Hypothalamus (tissue), 51 donors: ENCODE measurements around the gene MPDZ.

Experiments
- DNase-seq, 51 donors: peaks; one replicate each; lab custom pipeline; 2025; lab: John Stamatoyannopoulos, UW

Gene MPDZ

GRCh38 chr9:13205824-13206223, 73.7 kb downstream of the MPDZ start:
- no peak for DNase-seq

- no peak for DNase-seq
Observed at GRCh38 chr9:13190040-13190439, 89.5 kb downstream of the MPDZ start.

GRCh38 chr9:13189362-13189761, 90.1 kb downstream of the MPDZ start:
- DNase-seq: no peak

GRCh38 chr9:13186774-13187173, 92.7 kb downstream of the MPDZ start:
- DNase-seq: no peak

GRCh38 chr9:13186091-13186490, 93.4 kb downstream of the MPDZ start:
- DNase-seq: no peak

- no peak for DNase-seq
Observed at GRCh38 chr9:13181652-13182051, 97.8 kb downstream of the MPDZ start.

- DNase-seq: no peak
Observed at GRCh38 chr9:13179257-13179656, 100.2 kb downstream of the MPDZ start.

- DNase-seq: no peak
Observed at GRCh38 chr9:13175732-13176131, 103.8 kb downstream of the MPDZ start.

- DNase-seq: no peak
Observed at GRCh38 chr9:13174906-13175639, 104.4 kb downstream of the MPDZ start.

GRCh38 chr9:13173553-13173952, 105.9 kb downstream of the MPDZ start:
- no peak for DNase-seq

- DNase-seq: no peak
Observed at GRCh38 chr9:13171261-13171660, 108.2 kb downstream of the MPDZ start.

- DNase-seq: no peak
Observed at GRCh38 chr9:13166996-13167395, 112.5 kb downstream of the MPDZ start.

- no peak for DNase-seq
Observed at GRCh38 chr9:13165956-13166355, 113.5 kb downstream of the MPDZ start.

- DNase-seq: peak in 2 of 51 donors; percentile 1 to 27
Observed at GRCh38 chr9:13165236-13165945, 114.1 kb downstream of the MPDZ start.

GRCh38 chr9:13163946-13164345, 115.5 kb downstream of the MPDZ start:
- DNase-seq: no peak

GRCh38 chr9:13163287-13163686, 116.2 kb downstream of the MPDZ start:
- no peak for DNase-seq

- DNase-seq: no peak
Observed at GRCh38 chr9:13160051-13160450, 119.4 kb downstream of the MPDZ start.

- no peak for DNase-seq
Observed at GRCh38 chr9:13158986-13159385, 120.5 kb downstream of the MPDZ start.

- no peak for DNase-seq
Observed at GRCh38 chr9:13151489-13151888, 128.0 kb downstream of the MPDZ start.

- no peak for DNase-seq
Observed at GRCh38 chr9:13149454-13149853, 130.0 kb downstream of the MPDZ start.

GRCh38 chr9:13146840-13147239, 132.7 kb downstream of the MPDZ start:
- no peak for DNase-seq

- DNase-seq: no peak
Observed at GRCh38 chr9:13145340-13145739, 134.2 kb downstream of the MPDZ start.
